GM18520 (cell line): ENCODE results near the gene LRRC23.
A peak's percentile ranks its signal among the peaks of the same experiment; 100 is the strongest.
"Not testable (repeated sequence)": the region's sequence is repeated elsewhere in the genome, so short reads cannot be mapped to it uniquely, and the experiment has no call there.

Experiments used
- ATAC-seq: cut with Tn5 transposase; IDR thresholded peaks from one replicate; pipeline ENCODE4 v1.9.1; 2021; ENCODE audit not compliant: unreplicated experiment

Gene LRRC23, protein sequence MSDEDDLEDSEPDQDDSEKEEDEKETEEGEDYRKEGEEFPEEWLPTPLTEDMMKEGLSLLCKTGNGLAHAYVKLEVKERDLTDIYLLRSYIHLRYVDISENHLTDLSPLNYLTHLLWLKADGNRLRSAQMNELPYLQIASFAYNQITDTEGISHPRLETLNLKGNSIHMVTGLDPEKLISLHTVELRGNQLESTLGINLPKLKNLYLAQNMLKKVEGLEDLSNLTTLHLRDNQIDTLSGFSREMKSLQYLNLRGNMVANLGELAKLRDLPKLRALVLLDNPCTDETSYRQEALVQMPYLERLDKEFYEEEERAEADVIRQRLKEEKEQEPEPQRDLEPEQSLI

DNA sequence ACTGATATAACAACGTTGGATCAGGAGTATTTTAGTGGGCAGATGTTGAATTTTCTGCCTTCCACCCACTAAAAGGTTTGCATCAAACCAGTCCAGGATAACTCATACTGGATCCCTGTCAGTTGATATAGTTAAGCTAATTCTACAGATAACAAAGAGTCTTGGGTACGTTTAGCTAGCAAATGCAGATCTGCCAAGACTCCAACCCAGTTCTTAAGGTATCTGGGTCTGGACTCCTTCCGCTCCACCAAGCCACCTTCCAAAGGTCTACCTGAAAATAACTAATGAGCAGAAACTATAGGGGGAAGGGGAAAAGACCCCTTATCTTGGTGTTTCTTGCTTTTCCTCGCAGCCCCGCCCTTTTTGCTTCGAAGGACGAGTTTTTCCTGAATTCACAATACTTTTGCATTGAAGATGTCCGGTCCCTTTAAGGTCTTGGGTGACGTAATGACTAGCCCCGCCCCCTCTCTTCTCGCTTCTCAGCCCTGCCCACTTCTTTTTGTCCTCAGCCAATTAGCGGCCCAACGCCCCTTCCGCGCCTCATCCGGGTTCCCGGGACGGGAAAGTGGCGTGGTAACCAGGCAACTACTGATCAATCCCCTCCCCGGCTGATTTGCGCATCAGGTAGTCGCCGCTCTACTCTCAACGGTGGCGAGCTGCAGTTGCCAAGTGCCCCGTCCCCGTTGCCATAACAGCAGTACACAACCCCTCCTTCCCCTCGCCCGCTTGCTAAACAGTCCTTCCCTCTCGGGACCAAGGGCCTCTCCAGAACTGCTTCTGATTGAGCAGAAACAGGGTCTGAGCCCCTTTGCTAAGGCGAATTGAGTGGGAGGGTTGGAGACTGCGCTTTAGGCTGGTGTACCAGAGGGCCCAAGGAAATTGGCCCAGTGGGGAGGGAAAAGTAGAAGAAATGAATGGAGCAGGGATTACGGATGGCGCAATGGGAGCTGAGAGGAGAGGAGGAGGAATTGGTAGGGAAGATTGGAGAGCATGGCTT is at the start of gene LRRC23:
Gene LRRC23, plus strand, starts transcription at position 543 of the 997 bp plus-strand sequence. CDS start 812 bp downstream, outside the sequence.
- peak; percentile 76 for ATAC-seq

DNA sequence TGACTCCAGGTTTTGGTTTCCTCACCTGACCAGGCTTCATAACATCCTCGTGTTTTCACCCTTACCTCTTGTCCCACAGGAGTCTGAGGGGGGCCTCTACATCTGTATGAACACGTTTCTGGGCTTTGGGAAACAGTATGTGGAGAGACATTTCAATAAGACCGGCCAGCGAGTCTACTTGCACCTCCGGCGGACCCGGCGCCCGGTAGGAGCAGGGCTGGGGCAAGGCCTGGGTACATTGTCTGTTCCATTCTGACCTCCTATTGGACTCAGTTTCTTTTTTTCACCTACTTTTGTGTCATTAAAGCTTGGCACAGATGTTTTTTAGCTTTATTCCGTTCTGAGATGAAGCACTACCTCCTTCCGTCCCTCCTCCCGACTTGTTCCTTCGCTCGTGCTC is 49.3 kb upstream of the LRRC23 start:
- no peak for ATAC-seq

DNA sequence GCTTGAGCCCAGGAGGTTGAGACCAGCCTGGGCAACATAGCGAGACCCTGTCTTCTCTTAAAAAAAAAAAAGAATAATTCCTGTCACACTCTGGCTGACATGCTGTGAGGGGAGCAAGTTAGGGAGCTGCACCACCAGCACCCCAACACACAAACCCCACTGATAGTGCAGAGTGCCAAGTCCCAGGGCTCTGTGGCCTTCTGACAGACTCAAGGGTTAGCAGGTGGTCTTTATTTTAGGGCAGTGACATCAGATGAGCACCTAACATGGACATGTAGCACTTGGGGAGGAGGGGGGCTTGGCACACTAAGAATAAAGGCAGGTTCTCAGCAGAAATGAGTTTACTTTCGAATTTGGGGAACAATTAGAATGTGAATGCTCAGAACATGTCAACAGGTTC is 45.8 kb upstream of the LRRC23 start:
- no peak for ATAC-seq

DNA sequence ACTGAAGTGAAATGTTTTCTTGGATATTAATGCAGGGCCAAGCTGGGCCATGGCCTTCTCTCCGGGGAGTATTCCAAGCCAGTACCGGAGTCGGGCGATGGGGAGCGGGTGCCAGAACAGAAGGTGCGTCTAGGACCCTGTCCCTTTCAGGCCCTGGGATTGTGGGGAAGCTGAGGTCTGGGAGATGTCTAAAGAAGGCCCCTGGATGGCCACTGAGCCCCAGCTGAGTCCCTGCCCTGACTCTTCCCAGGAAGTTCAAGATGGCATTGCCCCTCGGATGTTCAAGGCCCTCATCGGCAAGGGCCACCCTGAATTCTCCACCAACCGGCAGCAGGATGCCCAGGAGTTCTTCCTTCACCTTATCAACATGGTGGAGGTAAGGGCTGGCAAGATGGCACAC is 44.5 kb upstream of the LRRC23 start:
- no peak for ATAC-seq

DNA sequence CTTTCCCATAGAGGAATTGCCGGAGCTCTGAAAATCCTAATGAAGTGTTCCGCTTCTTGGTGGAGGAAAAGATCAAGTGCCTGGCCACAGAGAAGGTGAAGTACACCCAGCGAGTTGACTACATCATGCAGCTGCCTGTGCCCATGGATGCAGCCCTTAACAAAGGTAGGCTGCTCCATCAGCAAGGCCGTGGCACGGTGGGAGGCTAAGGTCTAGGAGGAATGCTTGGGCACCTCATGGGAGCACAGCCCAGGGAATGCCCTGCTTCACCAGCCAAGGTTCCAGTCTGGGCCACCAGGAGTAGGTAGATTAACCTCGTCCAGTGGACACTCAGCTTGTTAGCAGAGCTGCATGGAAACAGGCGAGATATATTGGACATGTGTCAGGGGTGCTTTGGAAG is 43.7 kb upstream of the LRRC23 start:
- ATAC-seq = no peak

DNA sequence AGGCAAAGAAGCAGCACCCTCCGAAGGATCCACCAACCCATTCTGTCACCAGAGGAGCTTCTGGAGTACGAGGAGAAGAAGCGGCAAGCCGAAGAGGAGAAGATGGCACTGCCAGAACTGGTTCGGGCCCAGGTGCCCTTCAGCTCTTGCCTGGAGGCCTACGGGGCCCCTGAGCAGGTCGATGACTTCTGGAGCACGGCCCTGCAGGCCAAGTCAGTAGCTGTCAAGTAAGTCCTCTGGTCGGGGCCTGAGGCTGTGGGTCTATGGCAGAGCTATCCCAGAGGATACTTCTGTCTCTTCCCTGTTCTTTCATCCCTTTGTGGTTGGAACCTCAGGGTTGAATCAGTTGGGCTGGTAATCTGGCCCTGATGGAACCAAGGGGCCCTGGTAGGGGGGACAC is 43.2 kb upstream of the LRRC23 start:
- no peak for ATAC-seq

DNA sequence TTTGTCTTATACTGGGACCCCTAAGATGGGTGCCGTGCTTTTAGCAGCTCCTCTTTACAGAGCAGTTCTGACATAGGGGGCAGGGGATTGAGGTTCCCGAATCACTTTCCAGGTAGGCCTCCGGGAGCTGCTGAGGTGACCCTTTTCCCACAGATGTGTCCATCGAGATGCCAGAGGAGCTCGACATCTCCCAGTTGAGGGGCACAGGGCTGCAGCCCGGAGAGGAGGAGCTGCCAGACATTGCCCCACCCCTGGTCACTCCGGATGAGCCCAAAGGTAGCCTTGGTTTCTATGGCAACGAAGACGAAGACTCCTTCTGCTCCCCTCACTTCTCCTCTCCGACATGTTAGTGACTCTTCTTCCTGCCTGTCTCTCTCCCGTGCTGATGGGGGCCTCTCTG is 41.6 kb upstream of the LRRC23 start:
- no peak for ATAC-seq

DNA sequence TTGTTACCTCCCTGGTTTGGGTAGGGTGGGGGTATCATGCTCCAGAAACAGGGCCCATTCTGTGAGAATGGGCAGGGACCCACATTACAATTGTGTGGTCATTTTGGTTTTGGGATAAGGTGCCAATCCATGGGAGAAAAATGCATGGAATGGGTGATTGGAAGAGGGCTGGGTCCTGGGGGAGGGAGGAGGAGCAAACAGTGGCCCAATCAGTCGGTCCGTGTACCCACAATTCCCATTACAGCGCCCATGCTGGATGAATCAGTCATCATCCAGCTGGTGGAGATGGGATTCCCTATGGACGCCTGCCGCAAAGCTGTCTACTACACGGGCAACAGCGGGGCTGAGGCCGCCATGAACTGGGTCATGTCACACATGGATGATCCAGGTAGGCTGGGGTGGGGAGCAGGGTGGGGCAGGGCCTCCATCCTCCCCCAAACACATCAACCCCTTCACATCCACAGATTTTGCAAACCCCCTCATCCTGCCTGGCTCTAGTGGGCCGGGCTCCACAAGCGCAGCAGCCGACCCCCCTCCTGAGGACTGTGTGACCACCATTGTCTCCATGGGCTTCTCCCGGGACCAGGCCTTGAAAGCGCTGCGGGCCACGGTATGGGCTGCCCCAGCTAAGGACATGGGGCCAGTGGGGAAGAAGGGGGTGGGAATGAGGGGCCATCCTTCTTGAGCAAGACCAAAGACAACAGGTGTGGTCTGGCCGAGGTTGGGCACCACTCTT is 40.9 kb upstream of the LRRC23 start:
- no peak for ATAC-seq

DNA sequence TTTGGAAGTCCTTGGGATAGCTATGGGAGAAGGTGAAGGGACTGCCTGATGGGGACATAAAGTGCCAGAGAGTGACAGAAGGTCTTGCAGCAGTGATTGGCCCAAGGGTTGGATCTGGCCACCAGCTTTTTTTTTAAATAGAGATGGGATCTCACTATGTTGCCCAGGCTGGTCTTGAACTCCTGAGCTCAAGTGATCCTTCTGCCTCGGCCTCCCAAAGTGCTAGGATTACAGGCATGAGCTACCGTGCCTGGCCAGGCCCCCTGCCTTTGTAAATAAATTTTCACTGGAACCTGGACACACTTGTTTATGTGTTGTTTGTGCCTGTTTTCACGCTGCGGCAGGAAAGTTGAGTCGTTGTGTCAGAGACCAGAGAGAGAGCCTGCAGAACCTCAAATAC is 39.3 kb upstream of the LRRC23 start:
- not testable (repeated sequence) for ATAC-seq

DNA sequence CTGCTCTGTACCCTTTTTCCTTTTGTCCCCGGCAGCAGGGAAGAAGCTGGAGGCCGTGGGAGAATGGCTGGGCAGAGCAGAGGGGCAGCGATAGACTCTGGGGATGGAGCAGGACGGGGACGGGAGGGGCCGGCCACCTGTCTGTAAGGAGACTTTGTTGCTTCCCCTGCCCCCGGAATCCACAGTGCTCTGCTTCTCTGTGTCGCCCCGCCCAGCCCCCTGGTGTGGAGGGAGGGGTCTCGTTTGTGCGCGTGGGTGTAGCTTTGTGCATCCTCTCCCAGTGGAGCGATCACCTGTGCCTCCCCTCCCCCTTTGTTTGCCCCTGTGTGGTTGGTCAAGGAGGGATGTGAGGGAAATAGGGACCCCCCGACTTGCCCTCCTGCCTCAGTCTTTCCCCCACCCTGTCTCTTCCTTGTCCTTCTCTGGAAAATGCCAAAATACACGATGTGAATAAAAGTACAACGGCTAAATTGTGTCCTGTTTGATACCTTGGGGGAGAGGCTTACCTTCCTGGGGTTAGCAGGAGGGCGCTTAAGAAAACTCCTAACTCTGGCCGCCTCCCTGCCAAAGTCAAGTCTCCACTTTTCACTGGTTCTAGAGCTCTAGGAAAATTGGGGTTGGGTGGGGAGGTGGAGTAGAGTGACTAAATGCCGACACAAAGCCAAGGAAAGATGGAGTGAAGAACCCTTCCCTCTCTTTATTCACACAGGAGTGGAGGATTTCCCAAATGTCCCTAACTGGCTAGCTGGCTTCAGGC is 38.3 kb upstream of the LRRC23 start:
- ATAC-seq = no peak

DNA sequence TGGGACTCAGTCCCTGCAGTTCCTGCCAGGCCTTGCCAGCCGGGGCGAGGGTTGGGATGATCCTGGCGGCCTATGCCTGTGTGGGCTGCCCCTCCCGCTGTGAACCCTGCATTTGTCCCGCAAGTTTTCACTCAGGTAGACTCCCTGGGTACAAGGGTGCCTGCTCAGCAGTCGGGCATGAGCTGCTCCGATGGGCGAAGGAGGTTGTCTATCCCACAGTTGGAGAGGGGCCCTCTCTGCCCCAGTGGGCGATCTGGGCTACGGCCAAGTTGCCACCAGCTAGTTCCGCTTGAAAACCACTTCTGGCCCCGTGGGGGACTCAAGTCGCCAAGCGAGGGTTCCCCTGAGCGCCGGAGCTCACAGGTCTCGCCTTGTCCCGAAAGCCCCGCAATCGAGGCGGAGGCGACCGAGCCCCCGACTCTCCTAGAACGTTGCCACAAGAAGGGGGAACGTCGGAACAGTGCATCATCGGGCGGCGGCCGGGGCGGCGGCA is 37.7 kb upstream of the LRRC23 start:
- no peak for ATAC-seq

DNA sequence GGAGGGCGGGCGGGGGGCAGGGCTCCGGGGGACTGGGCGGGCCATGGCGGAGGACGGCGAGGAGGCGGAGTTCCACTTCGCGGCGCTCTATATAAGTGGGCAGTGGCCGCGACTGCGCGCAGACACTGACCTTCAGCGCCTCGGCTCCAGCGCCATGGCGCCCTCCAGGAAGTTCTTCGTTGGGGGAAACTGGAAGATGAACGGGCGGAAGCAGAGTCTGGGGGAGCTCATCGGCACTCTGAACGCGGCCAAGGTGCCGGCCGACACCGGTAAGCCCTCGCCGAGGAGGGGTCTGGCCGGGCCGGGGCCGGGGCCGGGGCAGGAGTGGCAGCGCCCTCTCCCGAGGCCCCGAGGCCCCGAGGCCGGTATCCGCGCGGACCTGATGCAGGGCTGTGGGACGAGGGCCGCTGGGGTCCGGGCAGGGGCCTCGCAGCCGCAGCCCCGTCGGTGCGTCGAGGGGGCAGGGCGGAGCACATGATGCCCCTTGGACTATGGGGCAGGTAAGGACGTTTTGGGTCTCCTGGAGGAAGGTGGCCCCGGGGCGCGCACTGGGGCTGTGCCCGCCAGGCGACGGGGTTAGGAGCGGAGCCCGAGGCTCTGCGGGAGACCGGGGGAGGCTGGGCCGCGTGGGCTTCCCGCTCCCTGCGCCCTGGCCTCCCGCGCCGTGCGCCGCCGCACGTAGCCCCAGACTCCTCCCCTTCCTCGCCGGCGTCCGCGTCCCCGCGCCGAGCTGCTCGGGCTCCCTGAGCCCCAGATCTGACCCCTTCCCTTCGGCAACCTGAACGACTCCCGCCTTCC is 37.0 kb upstream of the LRRC23 start, which contains the start of gene TPI1:
Gene TPI1, plus strand, starts transcription at position 119 of the 798 bp plus-strand sequence. Its CDS starts 36 bp downstream, at position 155.
- ATAC-seq = peak; percentile 36

DNA sequence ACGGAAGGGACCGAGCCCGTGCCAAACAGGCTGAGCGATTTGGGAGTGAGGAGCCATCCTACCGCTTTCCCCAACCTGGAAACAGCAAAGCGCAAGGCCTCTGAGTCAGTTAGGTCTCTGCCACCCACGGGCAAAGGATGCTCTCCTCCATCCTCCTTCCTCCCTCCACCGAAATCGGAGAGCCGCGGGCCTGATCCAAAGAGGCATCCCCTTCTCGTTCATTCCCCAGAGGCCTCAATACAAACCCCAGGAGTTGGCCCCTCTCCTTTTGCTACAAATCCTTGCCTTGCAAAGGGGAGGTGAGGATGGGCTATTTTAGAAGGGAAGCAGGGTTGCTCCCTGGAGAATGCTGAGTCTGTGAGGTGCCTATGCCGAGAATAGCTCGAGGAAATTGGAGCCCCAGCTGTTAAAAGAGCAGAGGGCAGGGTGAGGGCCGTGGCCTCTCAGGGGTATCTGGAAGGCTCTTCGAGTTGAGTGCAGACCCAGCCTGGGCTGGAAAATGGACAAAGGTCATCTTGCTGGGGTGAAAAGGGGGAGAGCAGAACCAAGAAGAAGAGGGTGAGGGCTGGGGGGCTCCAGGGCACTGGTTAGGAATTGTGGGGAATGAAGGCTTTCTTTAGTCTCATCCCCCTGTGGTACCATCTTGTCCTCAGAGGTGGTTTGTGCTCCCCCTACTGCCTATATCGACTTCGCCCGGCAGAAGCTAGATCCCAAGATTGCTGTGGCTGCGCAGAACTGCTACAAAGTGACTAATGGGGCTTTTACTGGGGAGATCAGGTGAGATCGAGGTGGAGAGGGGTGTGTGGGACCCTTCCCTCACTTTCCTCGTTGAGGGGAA is 36.2 kb upstream of the LRRC23 start:
- no peak for ATAC-seq

DNA sequence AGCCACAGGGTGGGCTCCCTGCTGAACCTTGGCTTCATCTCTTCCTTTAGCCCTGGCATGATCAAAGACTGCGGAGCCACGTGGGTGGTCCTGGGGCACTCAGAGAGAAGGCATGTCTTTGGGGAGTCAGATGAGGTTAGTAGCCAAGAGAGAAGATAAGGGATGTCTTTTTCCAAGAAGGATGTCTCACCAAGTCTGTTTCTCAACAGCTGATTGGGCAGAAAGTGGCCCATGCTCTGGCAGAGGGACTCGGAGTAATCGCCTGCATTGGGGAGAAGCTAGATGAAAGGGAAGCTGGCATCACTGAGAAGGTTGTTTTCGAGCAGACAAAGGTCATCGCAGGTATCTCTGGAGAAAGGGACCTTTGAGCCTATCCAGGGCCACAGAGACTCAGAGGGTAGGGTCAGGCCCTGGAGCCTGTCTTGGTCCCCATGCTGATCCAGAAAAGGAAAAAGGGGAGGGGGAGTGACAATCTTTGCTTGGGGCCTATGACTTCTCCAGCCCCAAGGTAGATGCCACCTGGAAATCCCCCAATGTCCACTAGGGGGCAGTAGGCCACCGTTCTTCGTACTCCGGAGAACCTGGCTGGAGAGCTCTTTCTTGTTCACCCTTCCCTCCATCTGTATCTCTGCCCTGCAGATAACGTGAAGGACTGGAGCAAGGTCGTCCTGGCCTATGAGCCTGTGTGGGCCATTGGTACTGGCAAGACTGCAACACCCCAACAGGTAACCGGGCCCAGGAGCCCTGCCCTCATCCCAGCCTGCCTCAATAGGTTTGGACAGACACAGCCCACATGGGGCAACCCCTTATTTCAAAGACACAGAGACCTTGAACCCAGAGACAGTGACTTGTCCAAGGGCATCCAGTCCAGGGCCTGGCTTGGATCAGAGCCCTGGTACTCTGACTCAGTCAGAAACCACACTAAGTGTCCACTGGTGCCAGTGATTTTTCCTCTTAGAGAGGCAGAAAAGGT is 35.3 kb upstream of the LRRC23 start:
- ATAC-seq = no peak

DNA sequence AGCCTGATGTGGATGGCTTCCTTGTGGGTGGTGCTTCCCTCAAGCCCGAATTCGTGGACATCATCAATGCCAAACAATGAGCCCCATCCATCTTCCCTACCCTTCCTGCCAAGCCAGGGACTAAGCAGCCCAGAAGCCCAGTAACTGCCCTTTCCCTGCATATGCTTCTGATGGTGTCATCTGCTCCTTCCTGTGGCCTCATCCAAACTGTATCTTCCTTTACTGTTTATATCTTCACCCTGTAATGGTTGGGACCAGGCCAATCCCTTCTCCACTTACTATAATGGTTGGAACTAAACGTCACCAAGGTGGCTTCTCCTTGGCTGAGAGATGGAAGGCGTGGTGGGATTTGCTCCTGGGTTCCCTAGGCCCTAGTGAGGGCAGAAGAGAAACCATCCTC is 34.3 kb upstream of the LRRC23 start:
- ATAC-seq = not testable (repeated sequence)

DNA sequence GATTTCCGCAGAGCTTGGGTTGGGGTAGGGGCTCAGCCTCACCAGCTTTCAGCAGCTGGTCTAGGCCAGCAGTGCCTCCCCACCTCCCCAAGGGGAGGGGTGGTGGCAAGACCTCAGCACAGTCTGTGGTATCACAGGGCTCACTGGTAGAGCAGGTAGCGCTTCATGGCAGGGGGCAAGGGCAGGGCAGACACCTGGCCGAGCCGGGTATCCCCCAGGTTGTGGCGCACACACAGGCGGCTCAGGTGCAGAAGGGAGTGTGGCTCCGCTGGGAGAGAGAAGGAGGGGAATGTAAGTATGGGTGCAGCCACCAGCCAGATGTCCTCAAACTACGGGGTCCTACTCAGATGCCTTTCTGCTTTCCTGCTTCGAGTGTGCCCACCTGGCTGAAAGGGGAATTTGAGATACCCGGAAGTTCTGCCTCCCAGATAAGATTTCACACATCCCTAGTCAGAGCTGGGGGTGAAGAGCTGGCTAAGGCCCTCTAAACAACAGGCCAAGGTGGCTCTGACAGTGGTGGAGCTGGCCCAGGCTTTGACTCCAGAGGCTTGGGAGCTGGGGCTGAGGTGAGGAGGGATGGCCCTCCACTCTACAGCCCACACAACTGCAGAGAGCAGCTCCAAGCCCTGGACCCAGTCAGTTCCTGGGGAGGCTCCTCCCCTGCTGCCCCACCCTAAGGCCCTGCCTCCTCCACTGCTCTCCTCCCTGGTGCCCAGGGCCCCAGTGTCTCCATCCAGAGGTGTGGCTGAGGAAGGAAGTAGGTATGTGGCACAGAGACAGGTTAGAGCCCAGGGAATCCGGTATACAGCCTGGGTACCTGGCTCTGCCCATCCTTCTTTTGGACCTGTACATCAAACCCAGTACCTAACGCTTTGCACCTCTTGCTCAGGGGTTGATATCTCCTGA is 33.3 kb upstream of the LRRC23 start:
- no peak for ATAC-seq
